ENCODE results near the gene BARX1.

The BARX1 gene

GRCh38 chr9:93917121-93917853, 37.9 kb downstream of the BARX1 start:
- no peak for DNase-seq (ENCODE audit: low read depth)

- no peak for DNase-seq (ENCODE audit: low read depth)
Measured at GRCh38 chr9:93916358-93916757, 38.8 kb downstream of the BARX1 start.

GRCh38 chr9:93911801-93912554, 43.2 kb downstream of the BARX1 start:
- DNase-seq (ENCODE audit: low read depth): no peak

GRCh38 chr9:93911136-93911745, 43.9 kb downstream of the BARX1 start:
- no peak for DNase-seq (ENCODE audit: low read depth)

GRCh38 chr9:93910598-93910997, 44.6 kb downstream of the BARX1 start:
- no peak for DNase-seq (ENCODE audit: low read depth)

GRCh38 chr9:93910196-93910595, 45.0 kb downstream of the BARX1 start:
- DNase-seq (ENCODE audit: low read depth): no peak

GRCh38 chr9:93909242-93909616, 45.9 kb downstream of the BARX1 start:
- DNase-seq (ENCODE audit: low read depth): no peak

GRCh38 chr9:93908591-93909241, 46.4 kb downstream of the BARX1 start:
- DNase-seq (ENCODE audit: low read depth): no peak

GRCh38 chr9:93907551-93908199, 47.5 kb downstream of the BARX1 start:
- no peak for DNase-seq (ENCODE audit: low read depth)

GRCh38 chr9:93906195-93906880, 48.8 kb downstream of the BARX1 start:
- DNase-seq (ENCODE audit: low read depth): no peak

- no peak for DNase-seq (ENCODE audit: low read depth)
Measured at GRCh38 chr9:93905473-93906133, 49.6 kb downstream of the BARX1 start.

- DNase-seq (ENCODE audit: low read depth): no peak
Measured at GRCh38 chr9:93904649-93905472, 50.3 kb downstream of the BARX1 start.

GRCh38 chr9:93903886-93904648, 51.1 kb downstream of the BARX1 start:
- DNase-seq (ENCODE audit: low read depth): no peak

- DNase-seq (ENCODE audit: low read depth): no peak
Measured at GRCh38 chr9:93902780-93903655, 52.1 kb downstream of the BARX1 start.

- no peak for DNase-seq (ENCODE audit: low read depth)
Measured at GRCh38 chr9:93902051-93902779, 52.9 kb downstream of the BARX1 start.
